ENCODE data around the gene RALGAPA1. TPM values are rescaled to one million over a fixed set of nuclear protein-coding genes. Genes with fewer than 3 reads are reported as not detected.

The RALGAPA1 gene
- polyA plus RNA-seq, 1 of the 3 experiments (the other 2 are of a cell fraction): 3.6 TPM

GRCh38 chr14:35708062-35708461 is 101.0 kb downstream of the RALGAPA1 start:
- Histone ChIP-seq H3K9me2 (0 out of 2 replicates have a peak, but pooled peaks cover 3% of the 10 kb centered on the region), H4K20me1 (ENCODE audit: insufficient read depth) (no peaks in the 10 kb centered on the region), H3K9ac (no peak overlapping the region), H3K27me3 (ENCODE audit: insufficient read depth) (no peaks in the 10 kb centered on the region), H3K79me2 (ENCODE audit: insufficient read depth) (no peaks in the 10 kb centered on the region), H2AFZ (ENCODE audit: low read depth) (no peak overlapping the region), H3F3A (replicated peaks; ENCODE audit: insufficient read depth) (peaks cover 3% of the 10 kb centered on the region), H3K36me3 (replicated peaks in 1 of 2; ENCODE audit: control insufficient read depth in 1 of 2, insufficient read depth in 2 of 2, low read length in 1 of 2) (peaks cover 15 to 18% of the 10 kb centered on the region in 2 experiments), H3K4me3 (ENCODE audit: low read depth in 2 of 2, low read length in 1 of 2) (no peak overlapping the region), H3K27ac (ENCODE audit: low read depth in 2 of 2, low read length in 1 of 2) (no peak overlapping the region), H3K4me1 (ENCODE audit: control insufficient read depth in 1 of 2, insufficient read depth in 2 of 2, low read depth in 1 of 2, low read length in 1 of 2) (no peaks in the 10 kb centered on the region), H3K4me2 (no peak overlapping the region), H3K9me3 (no peaks in the 10 kb centered on the region)
- POLR2A ChIA-PET: no interaction called here
- no peak for DNase-seq
- TF ChIP-seq ELF1 (IDR thresholded peaks at IDR 0.05): no peak
- TF ChIP-seq YY1 (IDR thresholded peaks at IDR 0.05; ENCODE audit: low read depth): no peak
- TF ChIP-seq ZBTB33 (IDR thresholded peaks at IDR 0.05; ENCODE audit: borderline replicate concordance, low read depth): no peak
- no peak for TF ChIP-seq GABPA (IDR thresholded peaks at IDR 0.05; ENCODE audit: low read depth)
- CTCF ChIA-PET: interaction anchor here (1.0 kb wide), 1 partner anchor 175 kb away, joined by 3 read pairs; no protein-coding TSS in a partner anchor
- WGBS (ENCODE audit: low lambda C conversion rate): 96% methylated on average over 1 of the region's 1 CpG

- Histone ChIP-seq H3K27ac (ENCODE audit: low read depth in 2 of 2, low read length in 1 of 2) (no peak overlapping the region), H3K4me3 (ENCODE audit: low read depth in 2 of 2, low read length in 1 of 2) (no peak overlapping the region), H3K9ac (no peak overlapping the region), H3K27me3 (ENCODE audit: insufficient read depth) (no peaks in the 10 kb centered on the region), H3K36me3 (replicated peaks in 1 of 2; ENCODE audit: control insufficient read depth in 1 of 2, insufficient read depth in 2 of 2, low read length in 1 of 2) (peaks cover 13% of the 10 kb centered on the region in 2 experiments), H2AFZ (ENCODE audit: low read depth) (no peak overlapping the region), H4K20me1 (ENCODE audit: insufficient read depth) (no peaks in the 10 kb centered on the region), H3K9me2 (0 out of 2 replicates have a peak, but pooled peaks cover 3% of the 10 kb centered on the region), H3F3A (replicated peaks; ENCODE audit: insufficient read depth) (peaks cover 3% of the 10 kb centered on the region), H3K4me2 (no peak overlapping the region), H3K79me2 (ENCODE audit: insufficient read depth) (no peaks in the 10 kb centered on the region), H3K4me1 (ENCODE audit: control insufficient read depth in 1 of 2, insufficient read depth in 2 of 2, low read depth in 1 of 2, low read length in 1 of 2) (no peaks in the 10 kb centered on the region), H3K9me3 (no peaks in the 10 kb centered on the region)
- no peak for TF ChIP-seq MEF2A (IDR thresholded peaks at IDR 0.05; ENCODE audit: borderline replicate concordance, low read depth)
- TF ChIP-seq RCOR1 (IDR thresholded peaks at IDR 0.05; ENCODE audit: low read length): no peak
- no peak for TF ChIP-seq USF2 (IDR thresholded peaks at IDR 0.05; ENCODE audit: borderline replicate concordance, low read depth, low read length)
- TF ChIP-seq RXRA (IDR thresholded peaks at IDR 0.05; ENCODE audit: borderline replicate concordance, low read depth): no peak
- no peak for TF ChIP-seq TAF1 (IDR thresholded peaks at IDR 0.05; ENCODE audit: borderline replicate concordance, low read depth, low read length)
- no peak for TF ChIP-seq IRF3 (IDR thresholded peaks at IDR 0.05; ENCODE audit: low read depth, low read length)
- no peak for TF ChIP-seq NRF1 (IDR thresholded peaks at IDR 0.05; ENCODE audit: low read depth, low read length)
- TF ChIP-seq FOSL2 (IDR thresholded peaks at IDR 0.05; ENCODE audit: borderline replicate concordance, low read depth): no peak
- no peak for TF ChIP-seq GABPA (IDR thresholded peaks at IDR 0.05; ENCODE audit: low read depth)
- CTCF ChIA-PET: no interaction called here
- POLR2A ChIA-PET: no interaction called here
- no peak for DNase-seq
- 100% methylated on average over 2 of the region's 2 CpGs for WGBS (ENCODE audit: low lambda C conversion rate)
Observed at GRCh38 chr14:35705636-35706035, 103.5 kb downstream of the RALGAPA1 start.
